ENCODE measurements around the gene ATP5ME. TPM values are rescaled to one million over a fixed set of nuclear protein-coding genes. Genes with fewer than 3 reads are reported as not detected.

ATP5ME gene
- total RNA-seq, 1 experiment from 2014 or later, result 425 TPM

DNA sequence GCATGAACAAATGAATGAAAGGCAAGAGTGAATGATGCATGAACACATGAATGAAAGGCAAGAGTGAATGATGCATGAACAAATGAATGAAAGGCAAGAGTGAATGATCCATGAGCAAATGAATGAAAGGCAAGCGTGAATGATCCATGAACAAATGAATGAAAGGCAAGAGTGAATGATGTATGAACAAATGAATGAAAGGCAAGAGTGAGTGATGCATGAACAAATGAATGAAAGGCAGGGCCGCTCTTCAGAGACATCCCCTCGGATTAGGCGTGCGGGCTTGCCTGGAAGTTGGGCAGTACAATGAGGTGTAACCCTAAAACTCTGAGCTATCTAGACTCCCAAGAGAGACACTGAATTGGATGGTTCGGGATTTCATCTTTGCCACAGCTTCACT lies 35.3 kb upstream of the ATP5ME start:
- WGBS (ENCODE audit: extremely low coverage, insufficient read length, low lambda C conversion rate), result no CpG with 5 or more reads among the region's 6 CpGs
- no peak overlapping the region for H3K9ac ChIP-seq (ENCODE audit: extremely low read depth, insufficient read length, low read length)
- no peak overlapping the region for H3K23ac ChIP-seq (ENCODE audit: insufficient read length, low read depth, low read length)
- Mint-ChIP-seq H3K27me3 (ENCODE audit: low read depth) (peaks cover 7% of the 10 kb centered on the region), H3K36me3 (ENCODE audit: insufficient read depth in 1 of 3, low read depth in 3 of 3) (peaks cover 24 to 30% (median 28%) of the 10 kb centered on the region in 3 experiments), H3K4me3 (no peak overlapping the region), H3K27ac (no peak overlapping the region), H3K4me1 (peaks cover 3 to 5% of the 10 kb centered on the region in 2 experiments; a peak in 3 of 4 replicates), H3K9me3 (peaks cover 0 to 4% of the 10 kb centered on the region in 2 experiments; a peak in 2 of 5 replicates)
- no peak overlapping the region for H3K56ac ChIP-seq (ENCODE audit: insufficient read length, low read depth, low read length)
- no peak overlapping the region for H2BK20ac ChIP-seq (ENCODE audit: low read depth, low read length, poor library complexity, severe bottlenecking)
- H3K18ac ChIP-seq (ENCODE audit: insufficient read length, low read depth, low read length), result no peak overlapping the region
- no peak overlapping the region for H3K4me2 ChIP-seq (ENCODE audit: insufficient read depth, insufficient read length, low read length)
- no peak overlapping the region for H2AFZ ChIP-seq (ENCODE audit: low read length)
- H2BK120ac ChIP-seq (ENCODE audit: low read depth, low read length, poor library complexity, severe bottlenecking), result no peak overlapping the region
- DNase-seq, result no peak
- no peak overlapping the region for H4K8ac ChIP-seq (replicated peaks; ENCODE audit: insufficient read length, low read depth, low read length)
- no peak overlapping the region for H2AK5ac ChIP-seq (ENCODE audit: insufficient read length, low read length)
- peaks cover 39% of the 10 kb centered on the region; the same call in 1 of the 2 replicates for H3K79me2 ChIP-seq (ENCODE audit: insufficient read depth, low read length)
- no peaks in the 10 kb centered on the region for H3K23me2 ChIP-seq (ENCODE audit: insufficient read length, low read depth, low read length, poor library complexity, severe bottlenecking)
- H2BK5ac ChIP-seq (ENCODE audit: insufficient read length, low read length), result no peak overlapping the region
- H4K20me1 ChIP-seq (ENCODE audit: control insufficient read depth, insufficient read depth, insufficient read length), result peaks cover 4% of the 10 kb centered on the region
- no peak overlapping the region for H2BK15ac ChIP-seq (ENCODE audit: low read depth, low read length)
- peaks cover 17% of the 10 kb centered on the region for H3K79me1 ChIP-seq (ENCODE audit: insufficient read depth, low read depth, low read length, poor library complexity, severe bottlenecking)
- no peaks in the 10 kb centered on the region; the same call in 1 of the 2 replicates for H3K27me3 ChIP-seq (ENCODE audit: insufficient read depth, low read length)
- no peak overlapping the region for H4K5ac ChIP-seq (ENCODE audit: insufficient read length, low read depth, low read length)
- no peak overlapping the region for H3K27ac ChIP-seq (ENCODE audit: insufficient read length, low read depth, low read length)
- no peak overlapping the region for H3K4ac ChIP-seq (ENCODE audit: low read depth, low read length)
- no peaks in the 10 kb centered on the region for H3K4me1 ChIP-seq (ENCODE audit: insufficient read depth, low read length)
- TF ChIP-seq, protein P1, sequence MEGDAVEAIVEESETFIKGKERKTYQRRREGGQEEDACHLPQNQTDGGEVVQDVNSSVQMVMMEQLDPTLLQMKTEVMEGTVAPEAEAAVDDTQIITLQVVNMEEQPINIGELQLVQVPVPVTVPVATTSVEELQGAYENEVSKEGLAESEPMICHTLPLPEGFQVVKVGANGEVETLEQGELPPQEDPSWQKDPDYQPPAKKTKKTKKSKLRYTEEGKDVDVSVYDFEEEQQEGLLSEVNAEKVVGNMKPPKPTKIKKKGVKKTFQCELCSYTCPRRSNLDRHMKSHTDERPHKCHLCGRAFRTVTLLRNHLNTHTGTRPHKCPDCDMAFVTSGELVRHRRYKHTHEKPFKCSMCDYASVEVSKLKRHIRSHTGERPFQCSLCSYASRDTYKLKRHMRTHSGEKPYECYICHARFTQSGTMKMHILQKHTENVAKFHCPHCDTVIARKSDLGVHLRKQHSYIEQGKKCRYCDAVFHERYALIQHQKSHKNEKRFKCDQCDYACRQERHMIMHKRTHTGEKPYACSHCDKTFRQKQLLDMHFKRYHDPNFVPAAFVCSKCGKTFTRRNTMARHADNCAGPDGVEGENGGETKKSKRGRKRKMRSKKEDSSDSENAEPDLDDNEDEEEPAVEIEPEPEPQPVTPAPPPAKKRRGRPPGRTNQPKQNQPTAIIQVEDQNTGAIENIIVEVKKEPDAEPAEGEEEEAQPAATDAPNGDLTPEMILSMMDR (conservative IDR thresholded peaks at IDR 0.05), result no peak
- H3T11ph ChIP-seq (ENCODE audit: low read length), result no peak overlapping the region
- no peak overlapping the region for H2BK12ac ChIP-seq (ENCODE audit: insufficient read length, low read depth, low read length)
- no peak overlapping the region for H4K91ac ChIP-seq (ENCODE audit: insufficient read length, low read depth, low read length)
- H3K14ac ChIP-seq (ENCODE audit: insufficient read depth, low read length), result no peak overlapping the region
- H3K9me3 ChIP-seq (ENCODE audit: control insufficient read depth, low read depth, low read length), result no peaks in the 10 kb centered on the region

Data from H9 (cell line).